Measurements from ENCODE around the gene PML.

The PML gene

DNA sequence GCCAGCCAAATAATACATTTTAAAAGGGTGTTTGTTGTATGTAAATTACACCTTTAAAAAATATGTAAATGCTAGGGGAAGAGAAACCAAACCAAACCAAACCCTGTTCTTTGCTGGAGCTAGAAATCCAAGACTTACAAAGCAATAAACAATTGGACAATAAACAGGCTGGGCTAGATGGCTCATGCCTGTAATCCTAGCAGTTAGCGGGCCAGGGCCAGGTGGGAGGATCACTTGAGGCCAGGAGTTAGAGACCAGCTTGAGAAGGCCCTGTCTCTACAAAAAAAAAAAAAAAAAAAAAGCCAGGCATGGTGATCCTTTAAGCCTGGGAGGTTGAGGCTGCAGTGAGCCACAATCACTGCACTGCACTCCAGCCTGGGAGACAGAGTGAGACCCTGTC, 14.9 kb upstream of the PML start:
- Histone ChIP-seq H3K27ac (ENCODE audit: low read length) (no peak overlapping the region), H3K4me3 (ENCODE audit: low read length) (no peak overlapping the region), H3K9ac (ENCODE audit: low read length) (no peak overlapping the region), H3K27me3 (ENCODE audit: control insufficient read depth, insufficient read depth, low read length) (no peaks in the 10 kb centered on the region), H3K9me3 (ENCODE audit: control insufficient read depth, low read depth, low read length) (no peaks in the 10 kb centered on the region), H3K36me3 (ENCODE audit: control insufficient read depth, low read depth, low read length) (no peaks in the 10 kb centered on the region), H3K4me1 (ENCODE audit: control insufficient read depth, low read depth, low read length) (no peaks in the 10 kb centered on the region)

DNA sequence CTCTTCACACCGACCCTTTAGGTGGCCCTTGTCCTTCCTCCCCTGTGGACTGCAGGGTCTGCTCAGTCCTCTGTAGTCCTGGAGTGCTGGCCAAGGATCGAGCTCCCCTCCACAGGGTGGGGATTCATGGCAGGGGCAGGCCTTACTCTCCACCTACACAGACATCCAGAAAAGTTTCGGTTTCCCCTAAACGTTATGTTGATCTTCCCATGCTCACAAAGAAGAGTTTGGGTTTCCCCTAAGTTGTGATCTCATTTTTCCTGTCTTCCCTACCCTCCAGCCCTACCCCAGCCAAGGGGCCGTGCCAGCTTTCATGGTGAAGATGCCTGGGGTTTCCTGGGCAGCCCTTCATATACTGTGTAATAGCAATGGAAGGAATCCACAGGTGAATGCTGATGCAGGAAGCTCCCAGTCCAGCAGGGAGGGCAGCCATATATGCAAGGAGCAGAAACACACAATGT, 12.7 kb upstream of the PML start:
- no peaks in the 10 kb centered on the region for H3K4me1 ChIP-seq (ENCODE audit: control insufficient read depth, low read depth, low read length)
- no peaks in the 10 kb centered on the region for H3K9me3 ChIP-seq (ENCODE audit: control insufficient read depth, low read depth, low read length)
- no peak overlapping the region for H3K4me3 ChIP-seq (ENCODE audit: low read length)
- H3K27ac ChIP-seq (ENCODE audit: low read length), result no peak overlapping the region
- no peaks in the 10 kb centered on the region for H3K27me3 ChIP-seq (ENCODE audit: control insufficient read depth, insufficient read depth, low read length)
- no peaks in the 10 kb centered on the region for H3K36me3 ChIP-seq (ENCODE audit: control insufficient read depth, low read depth, low read length)
- no peak overlapping the region for H3K9ac ChIP-seq (ENCODE audit: low read length)

DNA sequence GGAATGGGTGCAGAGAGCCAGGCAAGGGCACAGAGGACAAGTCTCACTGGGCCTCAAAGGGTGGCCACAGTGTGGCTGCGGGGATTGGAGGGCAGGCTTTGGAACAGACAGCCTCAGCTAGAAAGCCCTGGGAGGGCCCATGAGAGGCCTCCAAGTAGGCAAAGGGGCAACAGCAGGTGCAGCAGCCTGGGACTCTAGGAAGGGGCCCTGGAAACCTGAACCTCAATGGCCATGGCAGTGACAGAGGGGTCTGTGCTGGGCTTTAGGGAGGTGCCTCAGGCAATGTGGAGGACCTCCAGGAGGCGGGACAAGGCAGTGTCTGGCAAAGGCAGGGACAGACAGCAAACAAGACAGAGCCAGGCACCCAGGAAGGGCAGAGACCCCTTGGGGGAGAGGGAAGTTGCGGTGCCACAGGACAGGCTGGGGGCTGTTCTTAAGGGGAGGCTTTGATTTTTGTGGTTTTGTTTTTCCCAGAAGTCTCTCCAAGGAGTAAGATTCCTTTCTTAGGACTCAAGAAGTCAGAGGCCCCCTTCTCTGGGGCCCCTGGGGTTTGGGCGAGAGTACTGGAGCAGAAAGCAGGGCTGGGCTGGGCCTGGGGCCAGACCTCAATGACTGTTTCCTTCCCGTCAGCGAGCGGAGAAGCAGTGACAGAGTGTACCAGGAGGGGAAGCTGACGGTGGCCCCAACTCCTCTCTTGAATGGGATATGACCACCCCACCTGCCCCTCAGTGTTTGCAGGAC, 12.1 kb upstream of the PML start:
- Histone ChIP-seq H3K4me1 (ENCODE audit: control insufficient read depth, low read depth, low read length) (no peaks in the 10 kb centered on the region), H3K27me3 (ENCODE audit: control insufficient read depth, insufficient read depth, low read length) (no peaks in the 10 kb centered on the region), H3K9me3 (ENCODE audit: control insufficient read depth, low read depth, low read length) (no peaks in the 10 kb centered on the region), H3K4me3 (ENCODE audit: low read length) (no peak overlapping the region), H3K9ac (ENCODE audit: low read length) (no peak overlapping the region), H3K36me3 (ENCODE audit: control insufficient read depth, low read depth, low read length) (no peaks in the 10 kb centered on the region), H3K27ac (ENCODE audit: low read length) (no peak overlapping the region)

DNA sequence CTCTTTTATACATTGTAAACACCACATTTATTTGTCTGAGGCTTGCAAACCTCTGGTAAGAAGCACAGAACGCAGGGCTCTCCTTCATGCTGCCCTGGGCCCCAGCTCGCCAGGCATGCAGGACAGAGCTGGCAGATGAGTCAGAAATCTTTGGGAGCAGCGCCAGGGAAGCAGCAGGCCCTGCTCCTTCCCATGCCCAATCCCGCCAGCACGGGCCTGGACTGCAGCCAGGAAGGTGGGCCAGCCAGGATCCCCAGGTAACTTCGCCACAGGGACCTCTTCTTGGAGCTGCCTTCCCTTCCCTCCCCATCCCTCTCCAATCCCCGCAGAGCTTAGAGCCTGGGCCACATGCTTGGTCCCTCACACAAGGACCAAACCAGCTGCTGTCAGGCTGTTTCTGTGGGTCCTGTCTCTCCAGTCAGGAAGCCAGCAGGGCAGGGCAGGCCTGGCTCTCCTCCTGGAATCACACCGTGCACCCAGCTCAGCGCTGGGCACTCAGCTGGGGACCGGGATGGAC, 11.2 kb upstream of the PML start:
- Histone ChIP-seq H3K9ac (ENCODE audit: low read length) (no peak overlapping the region), H3K4me1 (ENCODE audit: control insufficient read depth, low read depth, low read length) (no peaks in the 10 kb centered on the region), H3K36me3 (ENCODE audit: control insufficient read depth, low read depth, low read length) (no peaks in the 10 kb centered on the region), H3K27me3 (ENCODE audit: control insufficient read depth, insufficient read depth, low read length) (no peaks in the 10 kb centered on the region), H3K4me3 (ENCODE audit: low read length) (no peak overlapping the region), H3K27ac (ENCODE audit: low read length) (no peak overlapping the region), H3K9me3 (ENCODE audit: control insufficient read depth, low read depth, low read length) (no peaks in the 10 kb centered on the region)

DNA sequence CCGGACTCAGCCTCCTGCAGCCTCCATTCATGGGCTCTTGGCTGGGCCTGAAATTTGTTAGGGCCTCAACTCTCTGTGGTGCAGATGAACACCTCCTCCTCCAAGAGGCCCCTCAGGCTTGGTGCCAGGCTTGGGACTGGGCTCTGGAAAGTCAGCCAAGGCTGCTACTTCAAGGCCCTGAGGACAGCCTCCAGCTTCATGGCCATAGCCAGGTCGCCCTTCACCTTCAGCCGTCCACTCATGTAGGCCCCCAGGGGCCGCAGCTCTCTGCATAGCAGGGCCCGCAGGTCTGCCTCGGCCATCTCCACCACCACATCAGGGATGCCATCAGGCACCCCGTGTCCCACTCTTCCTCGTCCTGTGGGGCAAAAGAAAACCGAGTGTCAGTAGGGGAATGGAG, 10.7 kb upstream of the PML start:
- Histone ChIP-seq H3K4me1 (ENCODE audit: control insufficient read depth, low read depth, low read length) (no peaks in the 10 kb centered on the region), H3K4me3 (ENCODE audit: low read length) (no peak overlapping the region), H3K9me3 (ENCODE audit: control insufficient read depth, low read depth, low read length) (no peaks in the 10 kb centered on the region), H3K27me3 (ENCODE audit: control insufficient read depth, insufficient read depth, low read length) (no peaks in the 10 kb centered on the region), H3K9ac (ENCODE audit: low read length) (no peak overlapping the region), H3K36me3 (ENCODE audit: control insufficient read depth, low read depth, low read length) (no peaks in the 10 kb centered on the region), H3K27ac (ENCODE audit: low read length) (no peak overlapping the region)

DNA sequence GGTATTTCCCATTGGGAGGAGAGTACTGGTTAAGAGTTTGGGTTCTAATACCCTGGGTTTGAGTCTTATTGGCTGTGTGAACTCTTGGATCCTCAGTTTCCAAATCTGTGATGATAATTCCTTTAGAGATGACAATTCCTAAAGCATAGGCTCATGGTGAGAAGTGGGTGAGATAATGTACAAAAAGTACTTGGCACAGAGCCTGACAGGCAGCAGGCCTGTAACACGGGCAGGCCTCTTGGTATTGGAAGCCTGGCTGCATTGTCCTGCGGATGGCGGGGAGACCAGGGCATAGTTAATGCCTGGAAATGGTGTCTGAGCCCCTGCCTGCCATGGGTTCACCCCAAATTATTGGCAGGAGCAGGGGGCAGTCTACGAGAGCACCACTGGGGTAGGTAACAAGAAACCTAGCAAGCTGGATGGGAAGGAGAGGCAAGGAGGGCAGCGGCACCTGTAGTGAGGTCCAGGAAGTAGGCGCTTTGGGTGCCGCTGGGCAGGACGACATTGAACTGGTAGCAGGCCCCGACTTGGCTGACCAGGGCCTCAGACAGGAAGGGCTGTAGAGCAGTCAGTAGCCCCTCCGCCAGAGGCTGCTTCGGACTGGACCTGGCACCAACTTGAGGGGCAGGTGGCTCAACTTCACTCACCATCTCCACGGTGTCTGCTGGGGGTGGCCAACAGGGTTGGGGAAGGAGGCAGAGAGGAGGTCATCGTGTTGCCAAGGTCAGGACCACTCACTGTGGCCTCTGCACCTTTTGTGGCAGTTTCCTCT, 10.1 kb upstream of the PML start:
- Histone ChIP-seq H3K27me3 (ENCODE audit: control insufficient read depth, insufficient read depth, low read length) (no peaks in the 10 kb centered on the region), H3K4me3 (ENCODE audit: low read length) (no peak overlapping the region), H3K4me1 (ENCODE audit: control insufficient read depth, low read depth, low read length) (no peaks in the 10 kb centered on the region), H3K36me3 (ENCODE audit: control insufficient read depth, low read depth, low read length) (no peaks in the 10 kb centered on the region), H3K27ac (ENCODE audit: low read length) (no peak overlapping the region), H3K9me3 (ENCODE audit: control insufficient read depth, low read depth, low read length) (no peaks in the 10 kb centered on the region), H3K9ac (ENCODE audit: low read length) (no peak overlapping the region)

DNA sequence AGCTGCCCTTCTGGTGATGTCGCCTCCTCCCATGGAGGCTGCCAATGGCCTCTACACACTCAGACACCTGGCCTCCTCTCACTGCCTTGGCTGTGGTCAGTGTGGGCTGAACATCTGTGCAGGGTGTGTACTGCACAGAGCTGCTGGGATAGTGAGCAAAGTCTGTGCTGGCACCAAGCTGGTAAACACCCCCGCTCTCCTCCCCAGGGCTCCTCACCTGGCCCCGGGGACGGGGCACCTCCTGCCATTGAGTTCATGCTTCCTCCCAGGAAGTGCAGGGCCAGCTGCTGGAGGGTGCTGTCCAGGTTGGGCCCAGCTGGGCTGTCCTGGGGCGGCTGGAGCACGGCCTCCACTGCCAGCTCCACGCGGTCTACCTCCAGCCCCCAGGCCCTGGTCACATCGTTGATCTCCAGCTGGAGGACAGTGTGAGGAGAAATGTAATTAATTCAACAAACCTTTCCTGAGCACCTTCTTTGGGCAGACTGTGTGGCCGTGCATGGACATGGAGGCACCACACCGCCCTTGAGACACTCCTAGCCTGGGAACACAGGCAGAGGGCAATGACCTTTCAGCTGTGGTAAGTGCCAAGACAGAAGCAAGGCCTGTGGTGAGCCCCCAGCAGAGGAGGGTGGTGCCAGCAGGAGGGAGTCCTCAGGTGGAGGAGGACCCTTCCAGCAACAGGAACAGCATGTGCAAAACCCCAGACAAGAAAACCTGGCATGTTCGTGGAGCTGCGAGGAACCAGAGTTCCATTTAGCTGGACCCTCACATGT, 9.2 kb upstream of the PML start:
- no peaks in the 10 kb centered on the region for H3K9me3 ChIP-seq (ENCODE audit: control insufficient read depth, low read depth, low read length)
- H3K27ac ChIP-seq (ENCODE audit: low read length), result no peak overlapping the region
- H3K36me3 ChIP-seq (ENCODE audit: control insufficient read depth, low read depth, low read length), result no peaks in the 10 kb centered on the region
- H3K9ac ChIP-seq (ENCODE audit: low read length), result no peak overlapping the region
- no peaks in the 10 kb centered on the region for H3K4me1 ChIP-seq (ENCODE audit: control insufficient read depth, low read depth, low read length)
- H3K4me3 ChIP-seq (ENCODE audit: low read length), result no peak overlapping the region
- H3K27me3 ChIP-seq (ENCODE audit: control insufficient read depth, insufficient read depth, low read length), result no peaks in the 10 kb centered on the region

DNA sequence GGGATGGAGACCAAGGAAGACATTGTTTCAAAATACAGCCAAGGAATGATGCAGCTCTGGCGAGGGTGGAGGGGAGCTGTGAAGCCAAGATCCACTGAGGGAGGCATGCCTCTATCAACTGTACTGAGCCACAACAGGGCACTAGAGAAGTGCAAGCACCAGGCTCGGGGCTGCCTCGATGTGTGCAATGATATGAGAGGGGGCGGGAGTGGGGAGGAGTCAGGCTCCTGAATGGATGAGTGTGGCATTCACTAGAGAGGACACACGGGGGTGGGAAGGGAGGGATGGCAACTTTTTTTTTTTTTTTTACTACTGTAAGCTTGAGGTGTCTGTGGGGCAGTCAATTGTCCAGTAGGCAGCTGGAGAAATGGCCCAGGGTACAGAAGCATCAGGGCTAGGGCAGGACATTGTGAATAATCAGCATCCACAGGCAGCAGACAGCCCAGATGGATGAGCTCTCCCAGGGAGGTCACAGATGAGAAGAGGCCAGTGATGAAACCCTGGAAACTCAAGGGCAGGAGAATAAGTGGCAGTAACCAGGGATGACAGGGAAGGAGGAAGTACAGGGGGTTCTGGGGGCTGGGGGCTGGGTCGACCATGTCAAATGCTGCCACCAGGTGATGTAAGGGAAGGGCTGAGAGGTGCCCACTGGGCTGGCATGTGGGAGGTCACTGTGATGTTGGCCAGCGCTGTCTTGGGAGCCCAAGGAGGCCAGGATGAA, 8.3 kb upstream of the PML start:
- no peaks in the 10 kb centered on the region for H3K9me3 ChIP-seq (ENCODE audit: control insufficient read depth, low read depth, low read length)
- no peaks in the 10 kb centered on the region for H3K36me3 ChIP-seq (ENCODE audit: control insufficient read depth, low read depth, low read length)
- no peak overlapping the region for H3K4me3 ChIP-seq (ENCODE audit: low read length)
- no peaks in the 10 kb centered on the region for H3K27me3 ChIP-seq (ENCODE audit: control insufficient read depth, insufficient read depth, low read length)
- H3K27ac ChIP-seq (ENCODE audit: low read length), result no peak overlapping the region
- no peaks in the 10 kb centered on the region for H3K4me1 ChIP-seq (ENCODE audit: control insufficient read depth, low read depth, low read length)
- H3K9ac ChIP-seq (ENCODE audit: low read length), result no peak overlapping the region

DNA sequence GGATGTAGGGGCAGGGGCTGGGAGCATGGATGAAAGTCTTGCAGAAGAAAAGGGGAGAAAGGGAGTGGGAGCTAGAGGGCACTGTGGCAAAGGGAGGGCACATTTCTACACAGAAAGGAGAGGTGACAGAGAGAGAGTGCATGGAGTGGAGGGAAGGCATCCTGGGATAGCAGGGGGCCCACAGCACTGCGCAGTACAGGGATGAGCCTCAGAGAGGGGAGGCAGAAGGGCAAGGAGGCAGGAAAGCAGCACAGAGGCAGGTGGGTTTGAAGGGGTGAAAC, 7.8 kb upstream of the PML start:
- H3K36me3 ChIP-seq (ENCODE audit: control insufficient read depth, low read depth, low read length), result no peaks in the 10 kb centered on the region
- H3K27me3 ChIP-seq (ENCODE audit: control insufficient read depth, insufficient read depth, low read length), result no peaks in the 10 kb centered on the region
- H3K9ac ChIP-seq (ENCODE audit: low read length), result no peak overlapping the region
- no peaks in the 10 kb centered on the region for H3K9me3 ChIP-seq (ENCODE audit: control insufficient read depth, low read depth, low read length)
- H3K4me1 ChIP-seq (ENCODE audit: control insufficient read depth, low read depth, low read length), result no peaks in the 10 kb centered on the region
- H3K27ac ChIP-seq (ENCODE audit: low read length), result no peak overlapping the region
- H3K4me3 ChIP-seq (ENCODE audit: low read length), result no peak overlapping the region

DNA sequence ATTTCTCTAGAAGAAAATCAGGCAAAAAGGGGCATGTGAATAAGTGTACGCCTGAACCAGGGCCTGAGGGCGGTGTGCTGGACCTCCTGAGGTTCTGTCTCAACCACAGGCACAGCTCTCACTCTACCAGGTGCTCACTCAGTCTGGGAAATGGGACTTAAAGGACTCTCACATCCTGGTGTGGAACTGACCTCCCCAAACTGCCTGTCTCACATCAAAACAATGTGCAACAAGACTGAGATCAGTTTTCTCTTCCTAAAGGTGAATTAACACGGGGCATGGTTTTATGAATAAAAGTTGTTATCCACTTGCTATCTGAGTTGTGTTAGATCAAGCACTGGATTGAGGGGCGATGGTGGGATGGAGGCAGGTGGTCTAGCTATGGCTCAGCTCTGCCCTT, 7.3 kb upstream of the PML start:
- Histone ChIP-seq H3K27ac (ENCODE audit: low read length) (no peak overlapping the region), H3K9ac (ENCODE audit: low read length) (no peak overlapping the region), H3K4me3 (ENCODE audit: low read length) (no peak overlapping the region), H3K4me1 (ENCODE audit: control insufficient read depth, low read depth, low read length) (no peaks in the 10 kb centered on the region), H3K9me3 (ENCODE audit: control insufficient read depth, low read depth, low read length) (no peaks in the 10 kb centered on the region), H3K36me3 (ENCODE audit: control insufficient read depth, low read depth, low read length) (no peaks in the 10 kb centered on the region), H3K27me3 (ENCODE audit: control insufficient read depth, insufficient read depth, low read length) (no peaks in the 10 kb centered on the region)
